A673 (cell line): ENCODE data around the gene ODC1. TPM values are rescaled to one million over a fixed set of nuclear protein-coding genes. Genes with fewer than 3 reads are reported as not detected.

Experiments
- BruUV-seq: library from RNA; stranded (reverse); fragments of 400-500 nt; replicated peaks from 2 replicates; lab custom pipeline; 2021; lab: Mats Ljungman, UMichigan
- CTCF ChIA-PET: fragments of 300-600 bp; sonication (Branson Sonifier 250); formaldehyde crosslinking; loops from one replicate; lab custom pipeline; 2022; ENCODE audit warnings: antibody characterized with exemption; lab: Charles Lee
- POLR2A ChIA-PET: fragments of 300-600 bp; sonication (Branson Sonifier 250); formaldehyde crosslinking; loops from one replicate; lab custom pipeline; 2022; ENCODE audit warnings: antibody characterized with exemption; ENCODE audit not compliant: low non-redundant PET; lab: Charles Lee
- DNase-seq: peaks from one replicate; pipeline ENCODE4 v3.0.0-alpha.2; 2015; ENCODE audit warnings: low spot score
- H3K27ac ChIP-seq: fragments of 200-600 bp; sonication (generic); 2 replicates; pipeline ENCODE4 v1.5.1; 2016; ENCODE audit warnings: mixed run types, low read depth, mild to moderate bottlenecking, mixed read lengths, antibody characterized with exemption, low read length; ENCODE audit not compliant: poor library complexity, severe bottlenecking
- H3K27me3 ChIP-seq: fragments of 200-600 bp; sonication (generic); replicated peaks from 2 replicates; pipeline ENCODE4 v1.6.1; 2017; ENCODE audit warnings: mixed run types, low read depth, mild to moderate bottlenecking, mixed read lengths, antibody characterized with exemption, low read length; ENCODE audit not compliant: insufficient read depth, poor library complexity
- H3K36me3 ChIP-seq: fragments of 200-600 bp; sonication (generic); 2 replicates; pipeline ENCODE4 v1.6.1; 2016; ENCODE audit warnings: mixed run types, mild to moderate bottlenecking, mixed read lengths, antibody characterized with exemption, low read length; ENCODE audit not compliant: insufficient read depth, poor library complexity, severe bottlenecking
- H3K4me1 ChIP-seq: fragments of 200-600 bp; sonication (generic); 2 replicates; pipeline ENCODE4 v1.6.1; 2017; ENCODE audit warnings: mixed run types, mild to moderate bottlenecking, mixed read lengths, antibody characterized with exemption, low read length; ENCODE audit not compliant: insufficient read depth, poor library complexity, severe bottlenecking
- H3K4me3 ChIP-seq: fragments of 200-600 bp; sonication (generic); 2 replicates; pipeline ENCODE4 v1.5.1; 2016; ENCODE audit warnings: low read depth, mixed run types, mild to moderate bottlenecking, mixed read lengths, low read length; ENCODE audit not compliant: poor library complexity, severe bottlenecking
- H3K9me3 ChIP-seq: fragments of 200-600 bp; sonication (generic); 2 replicates; pipeline ENCODE4 v1.6.1; 2016; ENCODE audit warnings: mixed run types, low read depth, mild to moderate bottlenecking, mixed read lengths, antibody characterized with exemption, low read length; ENCODE audit not compliant: poor library complexity, severe bottlenecking
- EZH2 ChIP-seq: fragments of 200-600 bp; sonication (generic); IDR thresholded peaks from 2 replicates; pipeline ENCODE4 v1.6.1; 2017; ENCODE audit warnings: borderline replicate concordance, low read depth, mild to moderate bottlenecking, mixed read lengths, antibody characterized with exemption, low read length; ENCODE audit not compliant: poor library complexity, severe bottlenecking
- intact Hi-C: fragments of 100-400 bp; cut with micrococcal nuclease; formaldehyde crosslinking; loops from one replicate; pipeline ENCODE4 v1.10.0; 2022; ENCODE audit not compliant: unreplicated experiment
- total RNA-seq: library from RNA; stranded (reverse); gene quantifications from 2 replicates; pipeline ENCODE4 v1.2.3, GENCODE V29; 2021
- TF ChIP-seq, protein P1 (sequence below): fragments of 300-800, 200-600 bp; sonication (generic); conservative IDR thresholded peaks from 2 replicates; pipeline ENCODE4 v1.5.1; 2017; ENCODE audit warnings: low read depth, mild to moderate bottlenecking, antibody characterized with exemption, low read length, moderate library complexity, mixed read lengths

ODC1 gene
- total RNA-seq, 1 experiment from 2014 or later = 269 TPM

- ChIA-PET CTCF (no interaction called here), POLR2A (no interaction called here)
- intact Hi-C loops = no loop called here
- H3K4me1 ChIP-seq = no peaks in the 10 kb centered on the region
- no peak overlapping the region for H3K27ac ChIP-seq
- no peaks in the 10 kb centered on the region for H3K9me3 ChIP-seq
- TF ChIP-seq EZH2 = no peak
- TF ChIP-seq, protein P1, sequence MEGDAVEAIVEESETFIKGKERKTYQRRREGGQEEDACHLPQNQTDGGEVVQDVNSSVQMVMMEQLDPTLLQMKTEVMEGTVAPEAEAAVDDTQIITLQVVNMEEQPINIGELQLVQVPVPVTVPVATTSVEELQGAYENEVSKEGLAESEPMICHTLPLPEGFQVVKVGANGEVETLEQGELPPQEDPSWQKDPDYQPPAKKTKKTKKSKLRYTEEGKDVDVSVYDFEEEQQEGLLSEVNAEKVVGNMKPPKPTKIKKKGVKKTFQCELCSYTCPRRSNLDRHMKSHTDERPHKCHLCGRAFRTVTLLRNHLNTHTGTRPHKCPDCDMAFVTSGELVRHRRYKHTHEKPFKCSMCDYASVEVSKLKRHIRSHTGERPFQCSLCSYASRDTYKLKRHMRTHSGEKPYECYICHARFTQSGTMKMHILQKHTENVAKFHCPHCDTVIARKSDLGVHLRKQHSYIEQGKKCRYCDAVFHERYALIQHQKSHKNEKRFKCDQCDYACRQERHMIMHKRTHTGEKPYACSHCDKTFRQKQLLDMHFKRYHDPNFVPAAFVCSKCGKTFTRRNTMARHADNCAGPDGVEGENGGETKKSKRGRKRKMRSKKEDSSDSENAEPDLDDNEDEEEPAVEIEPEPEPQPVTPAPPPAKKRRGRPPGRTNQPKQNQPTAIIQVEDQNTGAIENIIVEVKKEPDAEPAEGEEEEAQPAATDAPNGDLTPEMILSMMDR = no peak
- H3K36me3 ChIP-seq = no peaks in the 10 kb centered on the region
- BruUV-seq = no TSS peak
- H3K4me3 ChIP-seq = no peak overlapping the region
- no peaks in the 10 kb centered on the region for H3K27me3 ChIP-seq
- DNase-seq = no peak
These were observed 45.4 kb downstream of the ODC1 start for GRCh38 chr2:10402653-10403215.

GRCh38 chr2:10402062-10402585, 46.0 kb downstream of the ODC1 start:
- no peak overlapping the region for H3K27ac ChIP-seq
- no peak overlapping the region for H3K4me3 ChIP-seq
- DNase-seq = no peak
- TF ChIP-seq, protein P1 = no peak
- TF ChIP-seq EZH2 = no peak
- ChIA-PET CTCF (no interaction called here), POLR2A (no interaction called here)
- no peaks in the 10 kb centered on the region for H3K27me3 ChIP-seq
- intact Hi-C loops = no loop called here
- H3K36me3 ChIP-seq = no peaks in the 10 kb centered on the region
- no TSS peak for BruUV-seq
- no peaks in the 10 kb centered on the region for H3K9me3 ChIP-seq
- no peaks in the 10 kb centered on the region for H3K4me1 ChIP-seq

- no TSS peak for BruUV-seq
- Histone ChIP-seq H3K4me3 (no peak overlapping the region), H3K36me3 (no peaks in the 10 kb centered on the region), H3K27ac (no peak overlapping the region), H3K27me3 (no peaks in the 10 kb centered on the region), H3K4me1 (no peaks in the 10 kb centered on the region), H3K9me3 (no peaks in the 10 kb centered on the region)
- no peak for TF ChIP-seq EZH2
- TF ChIP-seq, protein P1 = no peak
- intact Hi-C loops = no loop called here
- no peak for DNase-seq
- CTCF ChIA-PET = no interaction called here
- POLR2A ChIA-PET = no interaction called here
These were observed 46.9 kb downstream of the ODC1 start for GRCh38 chr2:10400978-10401951.
